ENCODE results near the gene CDK15.

Gene CDK15

DNA sequence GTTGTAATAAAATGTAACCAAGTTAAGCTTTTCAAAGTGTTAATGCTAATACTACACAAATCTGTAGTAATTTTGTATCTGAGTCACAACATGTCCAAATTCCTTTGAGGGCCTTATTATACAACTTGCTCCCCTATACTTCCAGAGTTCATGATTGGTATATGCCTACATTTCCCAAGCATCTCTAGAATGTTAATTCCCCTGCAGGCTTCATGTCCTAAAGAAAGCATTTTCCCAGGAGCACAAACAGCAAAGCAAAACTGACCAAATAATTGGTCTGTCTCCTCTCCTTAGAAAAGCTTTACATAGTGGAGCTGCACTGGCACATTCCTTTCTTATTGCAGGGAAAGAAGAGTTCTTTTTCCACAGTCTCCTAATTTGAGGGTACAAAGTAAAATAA, 29.3 kb upstream of the CDK15 start (continued):
- TF ChIP-seq ZNF629 (tag by site-specific recombination; IDR thresholded peaks at IDR 0.05) (no peak), ZIC2 (tag by site-specific recombination; IDR thresholded peaks at IDR 0.05) (no peak), ZBTB48 (tag by site-specific recombination; IDR thresholded peaks at IDR 0.05) (no peak), ZNF776 (tag by site-specific recombination; IDR thresholded peaks at IDR 0.05; ENCODE audit: borderline replicate concordance) (no peak), ZNF423 (tag by site-specific recombination; IDR thresholded peaks at IDR 0.05) (no peak), ZNF555 (tag by site-specific recombination; conservative IDR thresholded peaks at IDR 0.05) (no peak)

DNA sequence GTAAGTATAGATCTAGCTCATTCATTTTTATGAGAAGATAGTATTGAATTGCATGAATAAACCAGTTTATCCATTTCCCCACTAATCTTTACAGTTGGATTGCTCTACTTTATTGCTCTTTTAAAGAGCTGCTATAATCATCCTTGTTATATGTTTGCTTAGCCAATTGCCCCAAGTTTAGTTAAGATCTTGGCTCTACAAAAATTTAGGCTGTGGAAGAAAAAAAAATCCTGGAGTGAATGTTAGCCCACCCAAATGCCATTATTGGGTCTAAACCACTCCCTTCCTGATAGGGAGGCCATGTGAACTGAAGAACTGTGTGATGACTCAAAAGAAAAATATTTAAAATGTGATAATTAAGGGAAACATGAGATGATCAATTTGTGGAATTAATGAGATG, 28.5 kb upstream of the CDK15 start:
- Histone ChIP-seq H3K4me1 (ENCODE audit: control insufficient read depth, insufficient read depth, low read length) (peaks cover 13% of the 10 kb centered on the region; the same call in 1 of the 2 replicates), H3K4me3 (ENCODE audit: low read depth, low read length) (no peak overlapping the region), H3K27ac (ENCODE audit: extremely low read depth, low read depth, low read length) (no peak overlapping the region), H3K36me3 (ENCODE audit: control insufficient read depth in 2 of 2, insufficient read depth in 1 of 2, low read length in 2 of 2) (no peaks in the 10 kb centered on the region), H3K9me3 (ENCODE audit: control insufficient read depth, insufficient read depth, low read depth, low read length) (no peaks in the 10 kb centered on the region)
- POLR2A ChIA-PET: no interaction called here
- CTCF ChIA-PET: interaction anchor here (0.6 to 0.8 kb wide), 3 partner anchors 100 to 246 kb away, joined by 3 to 4 read pairs (median 3); no protein-coding TSS in a partner anchor
- TF ChIP-seq PRDM6 (tag by site-specific recombination; IDR thresholded peaks at IDR 0.05) (peak; percentile 89), ZNF843 (tag by site-specific recombination; IDR thresholded peaks at IDR 0.05) (peak; percentile 66), ZNF335 (tag by site-specific recombination; conservative IDR thresholded peaks at IDR 0.05) (peak; percentile 27; the same call in 1 of the 2 replicates), ZNF132 (tag by site-specific recombination; IDR thresholded peaks at IDR 0.05; ENCODE audit: borderline replicate concordance) (no peak), WT1 (tag by site-specific recombination; IDR thresholded peaks at IDR 0.05) (peak; percentile 45; the same call in 1 of the 2 replicates), OSR2 (tag by site-specific recombination; IDR thresholded peaks at IDR 0.05) (peak; percentile 26; the same call in 1 of the 2 replicates), PRDM10 (tag by site-specific recombination; IDR thresholded peaks at IDR 0.05) (peak; percentile 76), ZNF629 (tag by site-specific recombination; IDR thresholded peaks at IDR 0.05) (0 out of 2 replicates have a peak, but pooled peaks have one; percentile 31), FEZF1 (tag by site-specific recombination; IDR thresholded peaks at IDR 0.05) (peak; percentile 86), TSHZ1 (tag by site-specific recombination; IDR thresholded peaks at IDR 0.05; ENCODE audit: borderline replicate concordance) (0 out of 2 replicates have a peak, but pooled peaks have one; percentile 27), ZNF121 (tag by site-specific recombination; IDR thresholded peaks at IDR 0.05) (no peak), ZNF366 (tag by site-specific recombination; conservative IDR thresholded peaks at IDR 0.05) (peak; percentile 62), ZNF302 (tag by site-specific recombination; IDR thresholded peaks at IDR 0.05; ENCODE audit: low read depth) (no peak), ZFP37 (tag by site-specific recombination; IDR thresholded peaks at IDR 0.05) (no peak)
- TF ChIP-seq, protein P1, sequence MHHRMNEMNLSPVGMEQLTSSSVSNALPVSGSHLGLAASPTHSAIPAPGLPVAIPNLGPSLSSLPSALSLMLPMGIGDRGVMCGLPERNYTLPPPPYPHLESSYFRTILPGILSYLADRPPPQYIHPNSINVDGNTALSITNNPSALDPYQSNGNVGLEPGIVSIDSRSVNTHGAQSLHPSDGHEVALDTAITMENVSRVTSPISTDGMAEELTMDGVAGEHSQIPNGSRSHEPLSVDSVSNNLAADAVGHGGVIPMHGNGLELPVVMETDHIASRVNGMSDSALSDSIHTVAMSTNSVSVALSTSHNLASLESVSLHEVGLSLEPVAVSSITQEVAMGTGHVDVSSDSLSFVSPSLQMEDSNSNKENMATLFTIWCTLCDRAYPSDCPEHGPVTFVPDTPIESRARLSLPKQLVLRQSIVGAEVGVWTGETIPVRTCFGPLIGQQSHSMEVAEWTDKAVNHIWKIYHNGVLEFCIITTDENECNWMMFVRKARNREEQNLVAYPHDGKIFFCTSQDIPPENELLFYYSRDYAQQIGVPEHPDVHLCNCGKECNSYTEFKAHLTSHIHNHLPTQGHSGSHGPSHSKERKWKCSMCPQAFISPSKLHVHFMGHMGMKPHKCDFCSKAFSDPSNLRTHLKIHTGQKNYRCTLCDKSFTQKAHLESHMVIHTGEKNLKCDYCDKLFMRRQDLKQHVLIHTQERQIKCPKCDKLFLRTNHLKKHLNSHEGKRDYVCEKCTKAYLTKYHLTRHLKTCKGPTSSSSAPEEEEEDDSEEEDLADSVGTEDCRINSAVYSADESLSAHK (tag by site-specific recombination; IDR thresholded peaks at IDR 0.05): 0 out of 2 replicates have a peak, but pooled peaks have one; percentile 25
- TF ChIP-seq, protein P2, sequence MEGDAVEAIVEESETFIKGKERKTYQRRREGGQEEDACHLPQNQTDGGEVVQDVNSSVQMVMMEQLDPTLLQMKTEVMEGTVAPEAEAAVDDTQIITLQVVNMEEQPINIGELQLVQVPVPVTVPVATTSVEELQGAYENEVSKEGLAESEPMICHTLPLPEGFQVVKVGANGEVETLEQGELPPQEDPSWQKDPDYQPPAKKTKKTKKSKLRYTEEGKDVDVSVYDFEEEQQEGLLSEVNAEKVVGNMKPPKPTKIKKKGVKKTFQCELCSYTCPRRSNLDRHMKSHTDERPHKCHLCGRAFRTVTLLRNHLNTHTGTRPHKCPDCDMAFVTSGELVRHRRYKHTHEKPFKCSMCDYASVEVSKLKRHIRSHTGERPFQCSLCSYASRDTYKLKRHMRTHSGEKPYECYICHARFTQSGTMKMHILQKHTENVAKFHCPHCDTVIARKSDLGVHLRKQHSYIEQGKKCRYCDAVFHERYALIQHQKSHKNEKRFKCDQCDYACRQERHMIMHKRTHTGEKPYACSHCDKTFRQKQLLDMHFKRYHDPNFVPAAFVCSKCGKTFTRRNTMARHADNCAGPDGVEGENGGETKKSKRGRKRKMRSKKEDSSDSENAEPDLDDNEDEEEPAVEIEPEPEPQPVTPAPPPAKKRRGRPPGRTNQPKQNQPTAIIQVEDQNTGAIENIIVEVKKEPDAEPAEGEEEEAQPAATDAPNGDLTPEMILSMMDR (tag by site-specific recombination; IDR thresholded peaks at IDR 0.05): no peak

Measured in HEK293 (cell line).